Measurements from ENCODE around the gene ILDR1. TPM values are rescaled to one million over a fixed set of nuclear protein-coding genes. Genes with fewer than 3 reads are reported as not detected.

The ILDR1 gene
- total and polyA plus RNA-seq, 10 of the 15 experiments (the other 5 are each of a cell fraction or from before 2014, with no cell fraction given): 1.3 to 12.0 (median 7.0) TPM

DNA sequence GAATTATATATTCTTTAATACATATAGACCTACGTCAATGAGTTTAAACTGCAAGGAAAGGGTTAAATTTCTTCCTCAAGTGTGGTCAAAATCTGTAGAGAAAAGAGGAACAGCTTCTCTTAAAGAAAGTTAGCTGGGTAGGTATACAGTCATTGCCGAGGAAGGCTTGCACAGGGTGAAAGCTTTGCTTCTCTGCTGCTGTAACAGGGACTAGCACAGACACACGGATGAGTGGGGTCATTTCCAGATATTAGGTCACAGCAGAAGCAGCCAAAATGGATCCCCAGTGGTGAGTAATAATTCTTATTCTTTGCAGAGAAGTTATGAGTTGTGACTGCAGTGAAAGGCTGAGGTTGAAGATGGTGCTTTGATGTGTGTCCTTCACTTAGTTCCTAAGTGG, 33.2 kb upstream of the ILDR1 start, which contains the start of gene CD86 (continued):
- TF ChIP-seq SKIL (IDR thresholded peaks at IDR 0.05; ENCODE audit: low read depth, poor library complexity, severe bottlenecking) (peak; percentile 62), STAT3 (IDR thresholded peaks at IDR 0.05; ENCODE audit: low read depth, low read length) (peak; percentile 91; the same call in 1 of the 2 replicates), ETV6 (conservative IDR thresholded peaks at IDR 0.05 in 1 of 2, IDR thresholded peaks at IDR 0.05 in 1 of 2; ENCODE audit: borderline replicate concordance in 1 of 2, low read depth in 1 of 2) (peak in 1 of 2 experiments; percentile 82; a peak in 2 of 4 replicates), FOXM1 (IDR thresholded peaks at IDR 0.05; ENCODE audit: low read depth, low read length) (0 out of 2 replicates have a peak, but pooled peaks have one; percentile 50)

GRCh38 chr3:122052968-122053367, 30.9 kb upstream of the ILDR1 start:
- H3K36me3 ChIP-seq (ENCODE audit: control insufficient read depth in 2 of 2, insufficient read depth in 2 of 2, low read length in 1 of 2): peaks cover 4 to 5% of the 10 kb centered on the region in 2 experiments
- ATAC-seq (peak; percentile 66), FAIRE-seq (peak; percentile 27), DNase-seq (ENCODE audit: low read depth, low spot score) (no peak)
- H3K4me1 ChIP-seq (ENCODE audit: control insufficient read depth, insufficient read depth, low read length): peaks cover 13% of the 10 kb centered on the region
- H3K4me3 ChIP-seq: no peak overlapping the region
- ChIA-PET RAD21 (ENCODE audit: unreplicated experiment) (interaction anchor here (1.0 to 2.5 kb wide), 4 partner anchors 12 to 41 kb away, joined by 3 to 19 read pairs (median 4); no protein-coding TSS in a partner anchor), SMC1A (ENCODE audit: uncharacterized antibody, unreplicated experiment) (interaction anchor here (1.7 to 22.2 kb wide), 5 partner anchors 12 to 42 kb away, joined by 10 to 394 read pairs (median 46); no protein-coding TSS in a partner anchor), CTCF (no interaction called here), POLR2A (no interaction called here)
- no TSS peak for BruUV-seq (replicated peaks)
- H3K9me3 ChIP-seq (replicated peaks; ENCODE audit: control insufficient read depth, insufficient read depth, low read length): peaks cover 22% of the 10 kb centered on the region
- H2AFZ ChIP-seq (ENCODE audit: control insufficient read depth, low read depth, low read length): no peak overlapping the region
- in situ Hi-C loops (cut with MboI): no loop called here
- no peak overlapping the region for H3K4me2 ChIP-seq (ENCODE audit: control insufficient read depth, insufficient read depth)
- intact Hi-C loops (cut with micrococcal nuclease; ENCODE audit: unreplicated experiment): no loop called here
- WGBS (ENCODE audit: insufficient coverage, insufficient replicate concordance, low lambda C conversion rate, missing lambda C conversion rate): 20% methylated on average over 3 of the region's 3 CpGs
- no peaks in the 10 kb centered on the region for H3K27me3 ChIP-seq (replicated peaks in 1 of 2; ENCODE audit: control insufficient read depth in 2 of 2, insufficient read depth in 2 of 2, low read length in 1 of 2)
- H3K9ac ChIP-seq (ENCODE audit: control insufficient read depth, insufficient read depth, low read length): no peak overlapping the region
- H4K20me1 ChIP-seq (ENCODE audit: control insufficient read depth, insufficient read depth): no peaks in the 10 kb centered on the region
- H3K79me2 ChIP-seq (ENCODE audit: control insufficient read depth, insufficient read depth, low read length): peaks cover 28% of the 10 kb centered on the region
- H3K27ac ChIP-seq (ENCODE audit: control insufficient read depth, insufficient read depth): no peak overlapping the region
- TF ChIP-seq DPF2 (IDR thresholded peaks at IDR 0.05) (no peak), MYB (IDR thresholded peaks at IDR 0.05; ENCODE audit: borderline replicate concordance, low read depth, low read length) (no peak), POU2F2 (IDR thresholded peaks at IDR 0.05; ENCODE audit: borderline replicate concordance, low read depth, low read length) (peak; percentile 97), SUZ12 (IDR thresholded peaks at IDR 0.05; ENCODE audit: unreplicated experiment) (no peak), SUPT20H (IDR thresholded peaks at IDR 0.05; ENCODE audit: borderline replicate concordance, control insufficient read depth, low read depth, low read length) (no peak), RAD51 (IDR thresholded peaks at IDR 0.05) (no peak), RBBP5 (conservative IDR thresholded peaks at IDR 0.05) (no peak), HCFC1 (IDR thresholded peaks at IDR 0.05; ENCODE audit: low read length) (no peak), EGR1 (IDR thresholded peaks at IDR 0.05; ENCODE audit: borderline replicate concordance in 1 of 2, low read depth in 2 of 2, low read length in 2 of 2) (no peak), ZNF384 (IDR thresholded peaks at IDR 0.05; ENCODE audit: borderline replicate concordance, low read depth, low read length) (no peak), ZNF622 (IDR thresholded peaks at IDR 0.05) (no peak), SMAD5 (IDR thresholded peaks at IDR 0.05; ENCODE audit: low read depth) (no peak), TCF3 (IDR thresholded peaks at IDR 0.05; ENCODE audit: borderline replicate concordance, insufficient read depth, low read depth, low read length) (no peak), CEBPZ (IDR thresholded peaks at IDR 0.05; ENCODE audit: low read depth, low read length) (no peak), LARP7 (IDR thresholded peaks at IDR 0.05) (no peak)
